HepG2 (cell line): ENCODE measurements around the gene RAB3IP. TPM values are rescaled to one million over a fixed set of nuclear protein-coding genes. Genes with fewer than 3 reads are reported as not detected.
"Not testable (repeated sequence)": the region's sequence is repeated elsewhere in the genome, so short reads cannot be mapped to it uniquely, and the experiment has no call there.

Experiments used
- ATAC-seq: fragments of 200-7000 bp; cut with Tn5 transposase; 3 replicates; pipeline ENCODE4 v1.9.1; 2020; ENCODE audit warnings: mild to moderate bottlenecking, moderate library complexity
- BruUV-seq: library from RNA; stranded (reverse); fragments of 400-500 nt; replicated peaks from 2 replicates; lab custom pipeline; 2021; lab: Mats Ljungman, UMichigan
- CTCF ChIA-PET: fragments of 300-600 bp; formaldehyde crosslinking; extraction: SDS; loops from one replicate; lab custom pipeline; 2021; ENCODE audit warnings: low total read pairs, inconsistent platforms, low intra/inter-chr PET ratio; lab: Yijun Ruan, JAX
- POLR2A ChIA-PET: fragments of 350-600 bp; sonication (Branson Sonifier 250); formaldehyde crosslinking; loops from one replicate; lab custom pipeline; 2020; ENCODE audit warnings: antibody characterized with exemption, inconsistent platforms; lab: Yijun Ruan, JAX
- DNase-seq: peaks from one replicate; pipeline ENCODE4 v3.0.0-alpha.2; 2015; ENCODE audit warnings: low spot score
- FAIRE-seq: peaks from 3 replicates; lab custom pipeline; 2011; peaks lifted over from hg19 to GRCh38; lab: Jason Lieb, UNC
- H2AFZ ChIP-seq: one replicate; pipeline ENCODE4 v1.6.1; 2011; ENCODE audit warnings: low read length, inconsistent platforms
- H3K27ac ChIP-seq: fragments of 300-600 bp; 3 replicates; pipeline ENCODE4 v1.8.0; 2011; ENCODE audit warnings: mixed run types, mild to moderate bottlenecking, mixed read lengths, low read length, inconsistent platforms; ENCODE audit not compliant: insufficient read depth; ENCODE audit errors: extremely low read length
- H3K27me3 ChIP-seq, 2 experiments: fragments of 200-600 bp in 1 of 2; 2 replicates in 1 of 2; 3 replicates in 1 of 2; pipeline versions ENCODE4 v1.6.0 to v1.8.0; 2011; ENCODE audit warnings: low read length in 2 of 2, mild to moderate bottlenecking in 2 of 2, moderate library complexity in 2 of 2, inconsistent platforms in 1 of 2; ENCODE audit not compliant: insufficient read depth in 2 of 2, control insufficient read depth in 1 of 2
- H3K36me3 ChIP-seq, 2 experiments: fragments of 200-600 bp in 1 of 2; replicated peaks in 1 of 2; 2 replicates in 1 of 2; 3 replicates in 1 of 2; pipeline versions ENCODE4 v1.5.1 to v1.8.0; 2011; ENCODE audit warnings: low read length in 2 of 2, inconsistent platforms in 1 of 2; ENCODE audit not compliant: insufficient read depth in 2 of 2, control insufficient read depth in 1 of 2
- H3K4me1 ChIP-seq: 2 replicates; pipeline ENCODE4 v1.5.1; 2012; ENCODE audit warnings: low read length, inconsistent platforms; ENCODE audit not compliant: insufficient read depth
- H3K4me2 ChIP-seq: 2 replicates; pipeline ENCODE4 v1.6.0; 2011; ENCODE audit warnings: low read depth, low read length, inconsistent platforms
- H3K4me3 ChIP-seq, 3 experiments: fragments of 200-600 bp in 1 of 3; sonication (generic), shearing (Covaris generic) in 1 of 3; replicated peaks in 1 of 3; 2 replicates each; pipeline ENCODE4 v1.5.1; 2011 to 2016; ENCODE audit warnings: low read length in 3 of 3, inconsistent platforms in 2 of 3, low read depth in 2 of 3, mild to moderate bottlenecking in 2 of 3, control low read depth in 1 of 3, mixed read lengths in 1 of 3; ENCODE audit not compliant: insufficient read depth in 1 of 3
- H3K79me2 ChIP-seq: one replicate; pipeline ENCODE4 v1.6.1; 2011; ENCODE audit warnings: low read length, inconsistent platforms; ENCODE audit not compliant: insufficient read depth
- H3K9ac ChIP-seq: 2 replicates; pipeline ENCODE4 v1.6.0; 2011; ENCODE audit warnings: mild to moderate bottlenecking, low read depth, low read length, inconsistent platforms; ENCODE audit not compliant: insufficient read depth
- H3K9me3 ChIP-seq: 2 replicates; pipeline ENCODE4 v1.5.1; 2012; ENCODE audit warnings: mild to moderate bottlenecking, low read length
- H4K20me1 ChIP-seq: 2 replicates; pipeline ENCODE4 v1.6.0; 2011; ENCODE audit warnings: inconsistent platforms, mild to moderate bottlenecking, low read length, moderate library complexity; ENCODE audit not compliant: insufficient read depth
- BCL3 ChIP-seq: sonication (generic); formaldehyde crosslinking; IDR thresholded peaks from 2 replicates; pipeline ENCODE4 v1.5.1; 2020; ENCODE audit warnings: mild to moderate bottlenecking, missing genetic modification reagents, moderate library complexity
- POLR2G ChIP-seq: fragments of 200-400 bp; formaldehyde crosslinking; IDR thresholded peaks from 2 replicates; pipeline ENCODE4 v1.6.1; 2018; ENCODE audit warnings: mild to moderate bottlenecking, low read depth, low read length, moderate library complexity
- WGBS: methylation state at CpG from one replicate; pipeline ENCODE4 v1.1.6; 2017; ENCODE audit warnings: low lambda C conversion rate; 5-methylcytosine and 5-hydroxymethylcytosine counted together
- in situ Hi-C: cut with HindIII; loops from 2 replicates; pipeline ENCODE4 v1.10.0; 2017; ENCODE audit warnings: low pct_unique_long_range_greater_than_20kb; ENCODE audit not compliant: extremely low pct_ligation_motif_present
- intact Hi-C: fragments of 100-400 bp; cut with micrococcal nuclease; formaldehyde crosslinking; loops from one replicate; pipeline ENCODE4 v1.10.0; 2022; ENCODE audit not compliant: unreplicated experiment
- polyA plus RNA-seq, 8 experiments: library from polyadenylated mRNA; depleted of rRNA in 3 of 8; stranded (reverse) in 7 of 8; unstranded in 1 of 8; fragments of >200 nt; fragmentation: Illumina TruSeq in 4 of 8; extraction: Trizol in 4 of 8; gene quantifications; 2 replicates each; pipeline versions ENCODE4 v1.2.1 to v1.2.3, GENCODE V29; 2011 to 2016; ENCODE audit warnings: low read depth in 4 of 8, missing spikeins in 1 of 8, mixed read lengths in 1 of 8; ENCODE audit not compliant: insufficient read depth in 1 of 8
- total RNA-seq, 5 experiments: library from RNA; depleted of rRNA; stranded (reverse); fragments of >200 nt; fragmentation: Illumina TruSeq; extraction: Trizol; gene quantifications; 2 replicates each; pipeline ENCODE4 v1.2.3, GENCODE V29; 2016; ENCODE audit warnings: low read depth in 1 of 5

The RAB3IP gene
- total and polyA plus RNA-seq, 2 of the 13 experiments (the other 11 are each of a cell fraction or from before 2014, with no cell fraction given), result 33.6 to 41.1 TPM

DNA sequence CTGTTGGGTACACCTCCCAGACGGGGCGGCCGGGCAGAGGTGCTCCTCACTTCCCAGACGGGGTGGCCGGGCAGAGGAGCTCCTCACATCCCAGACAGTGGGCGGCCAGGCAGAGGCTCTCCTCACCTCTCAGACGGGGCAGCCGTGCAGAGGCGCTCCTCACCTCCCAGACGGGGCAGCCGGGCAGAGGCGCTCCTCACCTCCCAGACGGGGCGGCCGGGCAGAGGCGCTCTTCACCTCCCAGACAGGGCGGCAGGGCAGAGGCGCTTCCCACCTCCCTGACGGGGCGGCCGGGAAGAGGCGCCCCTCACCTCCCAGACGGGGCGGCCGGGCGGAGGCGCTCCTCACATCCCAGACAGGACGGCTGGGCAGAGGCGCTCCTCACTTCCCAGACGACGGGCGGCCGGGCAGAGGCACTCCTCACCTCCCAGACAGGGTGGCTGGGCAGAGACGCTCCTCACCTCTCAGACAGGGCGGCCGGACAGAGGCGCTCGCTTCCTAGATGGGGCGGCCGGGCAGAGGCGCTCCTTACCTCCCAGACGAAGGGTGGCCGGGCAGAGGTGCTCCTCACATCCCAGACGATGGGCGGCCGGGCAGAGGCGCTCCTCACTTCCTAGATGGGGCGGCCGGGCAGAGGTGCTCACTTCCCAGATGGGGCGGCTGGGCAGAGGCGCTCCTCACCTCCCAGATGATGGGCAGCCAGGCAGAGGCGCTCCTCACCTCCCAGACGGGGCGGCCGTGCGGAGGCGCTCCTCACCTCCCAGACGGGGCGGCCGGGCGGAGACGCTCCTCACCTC, 68.6 kb downstream of the RAB3IP start:
- intact Hi-C loops, H3K27me3 ChIP-seq, POLR2A ChIA-PET, in situ Hi-C loops, FAIRE-seq, H3K27ac ChIP-seq, DNase-seq, CTCF ChIA-PET, H3K36me3 ChIP-seq, H3K4me1 ChIP-seq, H4K20me1 ChIP-seq, H3K4me2 ChIP-seq, H3K9ac ChIP-seq, H2AFZ ChIP-seq, H3K9me3 ChIP-seq, H3K79me2 ChIP-seq, ATAC-seq, BruUV-seq, H3K4me3 ChIP-seq: not testable (repeated sequence)
- 94% methylated on average over 38 of the region's 62 CpGs for WGBS

GRCh38 chr12:69810870-69811498, 72.3 kb downstream of the RAB3IP start:
- in situ Hi-C loops (no loop called here), intact Hi-C loops (no loop called here)
- Histone ChIP-seq H4K20me1 (no peaks in the 10 kb centered on the region), H3K79me2 (no peaks in the 10 kb centered on the region), H3K4me1 (no peaks in the 10 kb centered on the region), H3K4me3 (no peak overlapping the region), H3K9me3 (no peaks in the 10 kb centered on the region), H2AFZ (no peak overlapping the region), H3K9ac (no peak overlapping the region), H3K4me2 (no peak overlapping the region)
- FAIRE-seq, result no peak
- WGBS, result 94% methylated on average over 4 of the region's 4 CpGs
- ChIA-PET POLR2A (no interaction called here), CTCF (no interaction called here)
- no TSS peak for BruUV-seq
- DNase-seq, result no peak
- TF ChIP-seq POLR2G (no peak), BCL3 (no peak)
- TF ChIP-seq, all 625 proteins: peak for 0
- Histone ChIP-seq H3K27me3 (no peaks in the 10 kb centered on the region), H3K27ac (no peak overlapping the region), H3K36me3 (no peaks in the 10 kb centered on the region)
- no peak for ATAC-seq
